GM19193 (cell line): Measurements from ENCODE around the gene CCNL2.

ENCODE experiments used
- POLR2A ChIP-seq: IDR thresholded peaks from 4 replicates; pipeline ENCODE4 v1.6.1; 2011; ENCODE audit not compliant: insufficient read depth, insufficient read length; ENCODE audit errors: extremely low read depth

CCNL2 gene

DNA sequence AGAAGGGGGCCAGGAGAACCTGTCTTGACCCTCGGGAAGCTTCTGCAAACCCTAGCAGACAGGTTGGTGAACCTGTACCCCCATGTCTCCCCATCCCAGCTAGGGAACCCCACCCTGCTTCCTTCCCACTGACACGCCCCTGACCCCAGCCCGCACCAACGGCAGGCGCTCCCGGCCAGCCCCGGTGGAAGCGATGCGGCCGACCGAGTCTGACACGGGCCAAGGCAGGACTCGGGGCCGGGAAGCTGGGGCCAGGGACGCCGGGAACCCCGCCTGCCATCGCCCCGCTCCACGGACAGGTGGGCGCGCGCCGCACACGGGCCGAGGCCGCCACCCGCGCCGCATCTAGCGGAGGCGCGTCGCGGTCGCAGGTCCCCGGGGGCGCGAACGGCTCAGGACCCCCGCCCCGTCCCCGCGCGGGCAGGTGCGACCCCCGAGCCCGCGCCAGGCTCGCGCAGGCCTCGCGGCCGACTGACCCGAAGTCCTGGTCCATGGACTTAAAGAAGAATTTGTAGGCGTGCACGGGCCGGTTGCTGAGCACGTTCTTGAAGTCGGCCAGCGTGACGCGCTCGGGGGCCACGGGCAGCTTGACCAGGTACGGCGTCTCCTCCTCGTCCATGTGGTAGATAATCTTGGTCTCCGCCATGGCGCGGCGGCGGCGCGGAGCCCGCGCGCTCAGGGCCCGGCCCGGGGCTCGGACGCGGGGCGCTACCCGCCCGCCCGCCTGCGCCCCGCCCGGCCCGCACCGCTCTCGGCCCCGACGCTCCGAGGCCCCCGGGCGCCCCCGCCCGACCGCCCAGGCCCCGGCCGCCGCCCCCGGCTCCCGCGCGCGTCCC, 50.5 kb downstream of the CCNL2 start:
- TF ChIP-seq POLR2A = no peak

DNA sequence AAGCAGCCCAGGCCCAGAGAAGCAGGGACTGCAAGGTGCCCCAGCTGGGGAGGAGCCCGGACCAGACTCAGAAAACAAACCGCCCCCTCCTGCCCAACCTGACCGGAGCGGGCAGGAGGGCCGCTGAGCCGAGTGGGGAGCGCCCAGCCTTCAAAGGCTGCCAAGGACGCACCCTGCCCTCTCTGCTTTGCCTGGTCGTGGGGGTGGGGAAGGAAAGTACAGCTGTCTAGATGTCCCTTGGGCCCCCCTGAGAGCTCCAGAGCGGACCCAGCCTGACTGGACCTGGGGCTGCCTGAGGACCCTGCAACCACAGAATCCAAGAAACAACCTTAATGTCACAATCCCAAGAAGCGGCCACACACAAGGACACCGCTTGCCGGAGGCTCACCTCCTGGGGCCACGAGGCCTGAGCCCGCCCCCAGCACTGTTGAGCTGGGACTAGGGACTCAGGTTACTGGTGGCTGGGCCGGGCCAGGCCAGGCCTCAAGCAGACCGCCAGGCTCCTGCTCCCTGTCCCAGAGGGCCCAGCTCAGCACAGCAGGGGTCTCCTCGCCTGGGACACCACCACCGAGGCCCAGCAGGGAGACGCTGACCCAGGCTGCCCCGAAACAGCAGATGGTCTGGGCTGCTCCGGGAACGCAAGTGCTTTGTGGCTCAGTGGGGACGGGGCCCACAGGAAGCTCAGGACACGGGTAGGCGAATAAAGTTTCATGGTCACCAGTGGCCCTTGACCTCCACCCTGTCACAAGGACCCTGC, 51.3 kb downstream of the CCNL2 start:
- no peak for TF ChIP-seq POLR2A

DNA sequence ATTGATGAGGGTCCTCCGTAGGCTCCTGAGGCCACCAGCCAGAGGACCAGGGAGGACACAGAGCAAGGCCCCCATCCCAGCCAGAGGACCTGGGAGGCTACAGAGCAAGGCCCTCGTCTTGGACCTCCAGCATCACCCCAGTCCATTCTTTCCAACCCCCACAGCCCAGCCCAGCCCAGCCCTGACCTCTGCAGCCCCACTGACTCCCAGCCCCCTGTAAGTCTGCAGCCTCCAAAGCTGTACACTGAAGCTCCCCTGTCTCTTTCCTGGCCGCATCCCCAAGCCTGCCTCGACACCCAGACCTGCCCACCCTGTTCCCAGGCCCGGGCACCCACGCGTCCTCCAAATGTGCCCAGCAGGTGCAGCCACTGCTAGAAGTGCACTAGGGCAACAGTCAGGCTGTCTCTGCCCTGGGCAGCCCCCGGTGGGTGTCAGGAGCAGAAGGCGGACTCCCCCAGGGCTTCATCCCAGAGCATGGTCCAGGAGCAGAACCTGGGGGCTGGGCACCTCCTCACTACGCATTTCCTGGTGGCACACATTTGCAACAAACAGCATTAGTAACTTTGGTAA, 52.0 kb downstream of the CCNL2 start:
- TF ChIP-seq POLR2A = no peak

DNA sequence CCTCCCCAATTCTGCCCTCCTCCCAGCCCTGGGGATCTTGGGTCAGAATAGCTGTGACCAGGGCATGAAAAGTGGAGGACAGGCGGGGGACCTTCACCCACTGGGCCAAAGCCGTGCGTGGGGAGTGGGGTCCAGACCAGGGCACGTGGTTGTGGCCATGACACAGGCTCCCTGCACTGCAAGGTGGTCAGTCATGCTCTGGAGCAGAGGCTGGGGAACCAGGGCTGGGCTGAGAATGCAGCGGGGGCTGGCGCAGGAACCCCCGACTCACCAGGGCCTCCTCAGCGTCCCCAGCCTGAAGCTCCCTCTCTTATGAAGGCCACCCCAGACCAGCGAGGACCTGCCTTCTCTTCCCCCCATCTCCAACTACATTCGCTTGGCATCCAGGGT, 52.6 kb downstream of the CCNL2 start:
- TF ChIP-seq POLR2A = no peak

DNA sequence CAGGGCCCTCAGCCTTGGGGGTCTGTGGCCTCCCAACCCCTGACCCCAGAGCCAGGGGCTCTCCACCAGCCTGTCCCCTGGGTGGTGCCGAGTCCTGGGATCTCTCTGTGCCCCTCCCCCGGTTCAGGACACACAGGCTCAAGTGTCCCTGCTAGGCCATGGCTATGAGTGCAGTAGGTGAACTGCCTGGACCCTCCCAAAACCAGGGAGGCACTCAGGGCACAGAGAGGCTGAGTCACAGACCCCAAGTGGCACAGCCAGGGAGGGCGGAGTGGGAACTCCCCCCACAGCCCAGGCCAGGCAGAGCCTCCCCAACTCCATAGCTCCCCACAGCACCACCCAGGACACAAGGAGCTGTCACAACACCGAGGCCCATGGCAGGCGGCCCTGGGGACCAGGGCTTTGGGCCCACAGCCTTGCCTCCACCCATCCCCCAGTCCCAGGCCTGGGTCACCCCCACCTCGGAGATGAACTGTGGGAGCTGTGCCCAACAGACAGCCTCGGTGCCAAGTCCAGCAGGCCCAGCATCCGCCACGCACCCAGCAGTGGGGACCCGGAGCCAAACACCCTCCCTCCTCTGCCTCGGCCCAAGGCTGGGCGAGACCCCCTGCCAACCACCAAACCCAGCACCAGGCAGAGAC, 53.2 kb downstream of the CCNL2 start:
- no peak for TF ChIP-seq POLR2A

DNA sequence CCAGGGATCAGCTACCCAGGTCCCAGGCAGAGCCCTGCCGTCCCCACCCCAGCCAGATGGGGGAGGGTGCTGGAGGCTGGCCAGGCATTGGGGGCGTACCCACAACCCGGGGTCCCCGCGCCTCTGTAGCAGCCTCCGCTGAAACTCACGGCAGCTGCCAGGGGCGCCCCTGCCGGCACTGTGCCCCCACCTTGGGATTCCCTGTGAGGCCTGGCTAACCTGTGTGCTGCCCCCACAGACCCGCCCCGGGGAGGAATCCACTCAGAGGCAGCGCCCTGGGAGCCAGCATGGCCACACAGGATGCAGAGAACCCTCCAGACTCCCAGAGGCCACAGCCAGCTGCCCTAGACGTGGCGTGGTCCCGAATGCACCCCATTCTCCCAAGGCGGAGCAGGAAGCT, 53.8 kb downstream of the CCNL2 start:
- no peak for TF ChIP-seq POLR2A

DNA sequence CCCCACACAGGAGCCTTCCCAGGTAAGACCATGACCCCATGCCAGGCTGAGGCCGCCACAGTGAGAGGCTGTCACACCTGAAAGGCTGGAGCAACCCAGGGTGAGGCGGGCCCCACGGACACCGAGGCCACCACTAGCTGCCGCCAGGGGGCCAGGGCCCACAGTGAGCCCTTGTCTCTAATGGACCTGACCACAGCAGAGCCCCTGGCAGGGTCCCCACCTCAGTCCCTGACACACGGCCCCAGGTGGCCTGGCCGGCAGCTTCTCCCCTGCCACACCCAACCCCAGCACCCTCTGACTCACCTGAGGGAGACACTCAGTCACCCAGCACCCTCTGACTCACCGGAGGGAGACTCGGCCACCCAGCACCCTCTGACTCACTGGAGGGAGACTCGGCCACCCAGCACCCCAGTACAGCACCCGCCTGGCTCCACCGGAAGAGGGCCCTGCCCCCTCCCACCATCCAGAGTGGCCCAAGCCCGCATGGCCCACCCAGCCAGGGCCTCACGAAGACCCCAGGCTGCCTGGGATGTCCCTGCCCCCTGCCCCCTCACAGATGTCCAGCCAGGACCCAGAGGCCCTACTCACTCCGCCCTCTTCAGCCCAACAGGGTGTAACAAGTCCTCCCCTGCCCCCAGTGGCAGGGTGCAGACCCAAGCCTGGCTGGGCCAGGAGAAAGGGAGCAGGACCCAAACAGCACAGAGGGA, 54.3 kb downstream of the CCNL2 start:
- no peak for TF ChIP-seq POLR2A

DNA sequence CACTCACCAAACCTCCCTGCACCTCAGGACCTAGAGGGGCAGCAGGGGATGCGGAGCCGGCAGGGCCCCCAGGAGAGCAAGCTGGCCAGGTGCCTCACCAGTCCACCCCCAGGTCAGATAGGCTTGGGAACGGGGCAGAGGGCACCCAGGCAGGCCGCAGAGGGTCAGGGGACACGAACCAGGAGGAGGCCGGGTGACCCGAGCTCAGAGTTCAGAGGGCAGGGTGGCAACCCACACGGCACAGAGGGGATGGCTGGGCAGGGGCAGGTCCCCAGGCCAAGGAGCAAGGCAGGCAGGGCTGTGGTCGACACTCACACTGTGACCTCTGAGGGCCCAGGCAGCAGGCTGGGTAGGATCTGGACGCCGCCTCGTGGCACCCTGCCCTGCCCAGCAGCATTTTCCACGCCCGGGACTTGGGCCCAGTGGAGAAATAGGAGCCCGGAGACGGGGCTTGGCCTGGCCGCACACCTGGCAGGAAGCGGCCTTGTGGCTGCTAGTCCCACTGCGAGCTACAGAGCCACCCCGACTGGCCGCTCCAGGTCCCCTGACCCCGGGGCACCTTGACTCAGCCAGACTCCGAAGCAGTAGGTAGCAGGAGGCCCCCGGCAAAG, 55.2 kb downstream of the CCNL2 start:
- TF ChIP-seq POLR2A = no peak

DNA sequence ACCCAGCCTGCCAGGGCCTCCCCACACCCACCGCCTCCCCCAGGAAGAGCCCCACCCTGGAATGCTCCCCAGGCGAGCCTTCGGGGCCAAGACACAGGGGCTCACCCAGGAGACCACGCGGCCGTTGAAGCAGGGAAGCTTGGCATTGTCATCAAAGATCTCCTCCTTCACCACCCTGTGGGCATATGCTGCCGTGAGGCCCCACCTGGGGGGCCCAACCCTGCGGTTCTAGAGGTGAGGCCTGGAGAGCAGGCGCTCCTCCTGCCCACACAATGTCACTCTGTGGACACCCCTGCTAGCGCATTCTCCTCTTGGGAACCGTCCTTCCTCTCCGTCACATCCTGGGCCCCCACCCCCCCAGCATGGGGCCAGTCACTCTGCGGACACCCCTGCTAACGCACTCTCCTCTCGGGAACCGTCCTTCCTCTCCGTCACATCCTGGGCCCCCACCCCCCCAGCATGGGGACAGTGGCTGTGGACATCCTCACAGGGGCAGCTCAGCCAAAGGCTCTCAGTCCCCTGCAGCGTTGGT, 56.5 kb downstream of the CCNL2 start:
- TF ChIP-seq POLR2A = no peak

DNA sequence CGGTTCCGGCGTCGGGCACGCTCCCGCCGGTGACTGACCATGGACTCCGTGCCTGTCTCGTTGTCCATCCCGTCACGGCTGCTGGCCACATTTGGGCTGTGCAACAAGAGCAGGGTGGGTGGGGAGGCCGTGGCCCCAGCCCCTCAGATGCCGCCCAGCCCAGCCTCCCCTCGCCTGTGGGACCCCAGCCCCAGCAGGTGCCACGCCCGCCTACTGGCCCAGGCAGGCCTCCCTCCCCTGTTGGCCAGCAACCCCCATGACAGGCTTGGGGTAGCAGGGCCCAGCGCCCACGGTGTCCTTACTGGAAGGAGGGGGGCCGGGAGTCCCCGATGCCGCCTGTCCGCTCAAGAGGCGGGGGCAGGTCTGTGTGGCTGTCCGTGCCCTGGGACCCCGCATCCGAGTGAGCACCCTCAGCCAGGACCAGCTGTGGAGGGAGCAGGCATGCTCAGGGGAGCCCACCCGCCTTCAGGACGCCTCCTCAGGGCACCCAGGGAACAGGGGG, 57.0 kb downstream of the CCNL2 start:
- TF ChIP-seq POLR2A = no peak

DNA sequence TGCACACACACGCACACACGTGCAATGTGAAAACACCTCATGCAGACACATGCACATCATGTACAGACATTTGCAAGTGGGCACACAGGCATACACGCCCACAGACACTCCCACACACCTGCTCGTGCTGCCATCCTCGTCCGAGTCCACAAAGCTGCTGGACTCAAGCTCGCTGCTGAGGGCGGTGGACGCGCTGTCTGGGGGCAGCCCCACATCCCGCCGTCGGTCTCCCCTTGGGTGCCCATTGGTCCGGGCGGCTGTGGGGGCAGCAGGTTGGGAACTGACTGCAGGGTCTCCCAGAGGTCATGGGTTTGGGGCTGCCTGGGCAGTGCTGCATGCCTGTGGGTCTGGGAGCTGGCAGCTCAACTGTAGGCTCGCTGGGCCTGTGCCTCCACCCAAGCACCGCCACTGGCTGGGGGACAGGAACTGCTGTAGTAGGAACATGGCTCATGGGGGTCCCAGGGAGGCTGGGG, 57.5 kb downstream of the CCNL2 start:
- no peak for TF ChIP-seq POLR2A

DNA sequence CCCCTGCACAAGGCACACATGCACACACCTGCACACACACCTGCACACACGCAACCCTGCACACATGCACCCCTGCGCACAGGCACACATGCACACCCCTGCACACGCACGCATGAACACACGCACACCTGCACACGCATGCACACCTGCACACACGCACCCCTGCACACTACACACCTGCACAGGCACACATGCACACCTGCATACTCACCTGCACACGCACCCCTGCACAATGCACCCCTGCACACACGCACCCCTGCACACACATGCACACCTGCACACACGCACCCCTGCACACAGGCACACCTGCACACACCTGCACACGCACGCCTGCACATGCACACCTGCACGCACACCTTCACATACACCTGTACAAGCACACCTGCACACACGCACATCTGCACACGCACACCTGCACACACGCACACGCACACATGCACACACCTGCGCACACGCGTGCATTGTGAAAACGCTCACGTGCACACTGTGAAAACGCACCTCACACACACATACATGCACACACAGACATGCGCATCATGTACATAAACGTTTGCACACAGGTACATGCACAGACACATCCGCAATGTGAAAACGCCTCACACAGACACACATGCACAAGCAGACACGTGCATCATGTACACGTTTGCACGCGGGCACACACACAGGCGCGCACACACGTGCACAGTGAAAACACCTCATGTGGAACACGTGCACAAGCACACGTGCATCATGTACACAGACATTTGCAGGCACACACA, 58.2 kb downstream of the CCNL2 start:
- no peak for TF ChIP-seq POLR2A

DNA sequence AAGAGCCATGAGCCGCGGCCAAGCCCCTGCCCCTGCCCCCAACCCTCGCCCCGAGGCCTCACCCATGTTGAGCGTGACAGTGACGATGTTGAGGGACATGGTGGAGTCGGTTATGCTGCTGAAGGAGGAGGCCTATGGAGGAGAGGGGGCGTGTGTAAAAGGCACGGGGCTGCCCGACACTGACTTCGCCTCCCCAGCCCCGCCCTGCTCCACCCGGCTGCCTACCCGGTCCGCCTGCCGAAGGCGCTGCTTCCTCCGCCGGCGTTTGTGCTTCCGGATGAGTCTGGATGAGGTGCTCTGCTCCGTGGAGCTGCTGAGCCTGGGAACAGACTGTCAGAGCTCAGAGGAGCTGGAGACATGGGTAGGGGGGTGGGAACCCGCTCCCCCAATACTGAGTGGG, 59.0 kb downstream of the CCNL2 start:
- no peak for TF ChIP-seq POLR2A

DNA sequence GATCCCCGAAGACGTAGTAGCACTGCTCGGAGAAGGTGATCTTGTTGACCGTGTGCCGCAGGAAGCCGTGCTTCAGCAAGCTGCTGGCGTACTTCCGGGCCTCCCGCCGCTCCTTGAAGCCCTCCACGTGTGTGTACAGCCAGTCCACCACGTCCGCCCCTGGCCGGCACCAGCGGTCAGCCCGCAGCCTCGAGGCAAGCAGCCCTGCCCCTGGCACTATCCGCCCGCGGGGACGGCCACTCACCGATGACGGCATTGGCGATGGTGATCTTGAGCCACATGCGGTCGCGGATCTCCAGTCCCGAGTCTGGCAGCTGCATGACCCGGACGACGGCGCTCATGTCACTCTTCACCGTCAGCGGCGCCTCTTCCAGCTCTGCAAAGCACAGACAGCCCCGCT, 60.9 kb downstream of the CCNL2 start:
- no peak for TF ChIP-seq POLR2A

DNA sequence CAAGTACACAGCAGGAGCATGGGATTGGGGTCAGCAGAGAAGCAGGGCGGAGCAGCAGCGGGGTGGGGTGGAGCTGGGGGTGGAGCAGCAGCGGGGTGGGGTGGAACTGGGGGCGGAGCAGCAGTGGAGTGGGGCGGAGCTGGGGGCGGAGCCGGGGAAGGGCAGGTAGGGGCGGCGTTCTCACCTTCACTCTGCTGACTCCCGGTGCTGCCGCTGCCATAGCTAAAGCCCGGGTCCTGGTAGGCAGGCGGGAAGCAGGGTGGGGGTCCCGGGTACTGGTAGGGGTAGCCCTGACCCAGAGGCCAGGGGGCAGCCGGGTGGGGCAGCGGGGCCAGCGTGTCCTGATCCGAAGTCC, 61.4 kb downstream of the CCNL2 start:
- TF ChIP-seq POLR2A = no peak
